ENCODE data around the gene NEURL1. TPM values are rescaled to one million over a fixed set of nuclear protein-coding genes. Genes with fewer than 3 reads are reported as not detected.

NEURL1 gene
- total and polyA plus RNA-seq, 4 donors: 0.14 to 2.0 (median 0.74) TPM

DNA sequence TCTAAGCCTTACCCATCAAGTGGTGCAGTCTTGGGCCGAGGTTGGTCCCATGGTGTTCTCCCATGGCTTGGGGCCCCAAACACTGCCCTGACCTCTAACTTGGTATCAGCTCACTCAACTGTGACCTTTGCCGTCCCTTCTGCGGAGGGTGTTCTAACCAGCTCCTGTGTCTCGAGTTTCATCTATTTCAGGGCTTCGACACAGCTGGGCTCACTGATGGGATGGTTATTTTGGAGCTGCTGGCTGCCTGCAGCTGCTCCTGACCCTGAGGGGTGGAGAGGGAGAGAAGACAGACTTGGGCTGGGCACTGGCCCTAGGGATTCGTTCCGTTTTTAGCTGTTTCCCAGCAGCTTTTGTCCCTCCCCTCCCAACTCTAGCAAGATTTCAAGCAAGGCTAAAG is 86.9 kb downstream of the NEURL1 start:
- 69 to 86% methylated on average over 7 of the region's 7 CpGs for WGBS, 2 donors
- H3K27ac ChIP-seq (ENCODE audit: low read depth in 1 of 2, low read length in 1 of 2): no peak overlapping the region
- H3K4me3 ChIP-seq: no peak overlapping the region
- no peak for ATAC-seq (ENCODE audit: insufficient read depth, low FRiP score)
- peaks cover 0 to 8% (median 3%) of the 10 kb centered on the region in 3 donors for H3K27me3 ChIP-seq (ENCODE audit: control insufficient read depth in 3 of 3, insufficient read depth in 3 of 3, low read length in 2 of 3)
- H3K4me1 ChIP-seq (ENCODE audit: control insufficient read depth in 5 of 5, insufficient read depth in 5 of 5, low read length in 5 of 5): peaks cover 0 to 12% (median 4%) of the 10 kb centered on the region in 5 donors
- peaks cover 0 to 3% (median 0%) of the 10 kb centered on the region in 4 donors for H3K9me3 ChIP-seq (ENCODE audit: control insufficient read depth in 4 of 4, insufficient read depth in 3 of 4, low read length in 3 of 4)
- DNase-seq: peak in 1 of 3 donors; percentile 41
- H3K9ac ChIP-seq (ENCODE audit: insufficient read depth in 1 of 2, low read length in 2 of 2): no peak overlapping the region
- H3K36me3 ChIP-seq (ENCODE audit: control insufficient read depth in 4 of 4, insufficient read depth in 4 of 4, low read length in 4 of 4): no peaks in the 10 kb centered on the region
- TF ChIP-seq, protein P1, sequence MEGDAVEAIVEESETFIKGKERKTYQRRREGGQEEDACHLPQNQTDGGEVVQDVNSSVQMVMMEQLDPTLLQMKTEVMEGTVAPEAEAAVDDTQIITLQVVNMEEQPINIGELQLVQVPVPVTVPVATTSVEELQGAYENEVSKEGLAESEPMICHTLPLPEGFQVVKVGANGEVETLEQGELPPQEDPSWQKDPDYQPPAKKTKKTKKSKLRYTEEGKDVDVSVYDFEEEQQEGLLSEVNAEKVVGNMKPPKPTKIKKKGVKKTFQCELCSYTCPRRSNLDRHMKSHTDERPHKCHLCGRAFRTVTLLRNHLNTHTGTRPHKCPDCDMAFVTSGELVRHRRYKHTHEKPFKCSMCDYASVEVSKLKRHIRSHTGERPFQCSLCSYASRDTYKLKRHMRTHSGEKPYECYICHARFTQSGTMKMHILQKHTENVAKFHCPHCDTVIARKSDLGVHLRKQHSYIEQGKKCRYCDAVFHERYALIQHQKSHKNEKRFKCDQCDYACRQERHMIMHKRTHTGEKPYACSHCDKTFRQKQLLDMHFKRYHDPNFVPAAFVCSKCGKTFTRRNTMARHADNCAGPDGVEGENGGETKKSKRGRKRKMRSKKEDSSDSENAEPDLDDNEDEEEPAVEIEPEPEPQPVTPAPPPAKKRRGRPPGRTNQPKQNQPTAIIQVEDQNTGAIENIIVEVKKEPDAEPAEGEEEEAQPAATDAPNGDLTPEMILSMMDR (IDR thresholded peaks at IDR 0.05; ENCODE audit: control extremely low read depth, extremely low read depth): no peak

DNA sequence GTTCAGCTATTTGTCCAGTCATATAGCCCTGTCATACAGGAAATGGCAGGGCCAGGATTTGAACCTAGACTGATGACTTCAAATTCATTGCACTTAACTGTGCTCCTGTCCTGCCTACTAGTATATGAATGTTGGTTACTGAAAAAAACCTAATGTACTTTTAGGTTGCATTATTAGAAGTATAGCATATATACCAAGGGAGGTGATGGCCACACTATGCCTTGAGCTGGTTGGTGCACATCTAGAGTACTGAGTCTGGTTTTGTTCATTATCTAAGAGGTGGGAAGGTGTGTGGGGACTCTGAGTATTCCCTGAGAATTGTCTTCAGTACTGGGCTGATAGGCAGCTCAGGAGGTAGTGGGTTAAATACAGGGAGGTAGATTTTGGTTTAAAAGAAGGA is 88.0 kb downstream of the NEURL1 start:
- Histone ChIP-seq H3K9me3 (ENCODE audit: control insufficient read depth in 4 of 4, insufficient read depth in 3 of 4, low read length in 3 of 4) (peaks cover 0 to 3% (median 0%) of the 10 kb centered on the region in 4 donors), H3K4me1 (ENCODE audit: control insufficient read depth in 5 of 5, insufficient read depth in 5 of 5, low read length in 5 of 5) (peaks cover 0 to 12% (median 4%) of the 10 kb centered on the region in 5 donors), H3K36me3 (ENCODE audit: control insufficient read depth in 4 of 4, insufficient read depth in 4 of 4, low read length in 4 of 4) (no peaks in the 10 kb centered on the region), H3K27ac (ENCODE audit: low read depth in 1 of 2, low read length in 1 of 2) (no peak overlapping the region), H3K4me3 (no peak overlapping the region), H3K9ac (ENCODE audit: insufficient read depth in 1 of 2, low read length in 2 of 2) (no peak overlapping the region), H3K27me3 (ENCODE audit: control insufficient read depth in 3 of 3, insufficient read depth in 3 of 3, low read length in 2 of 3) (peaks cover 0 to 8% (median 3%) of the 10 kb centered on the region in 3 donors)
- ATAC-seq (ENCODE audit: insufficient read depth, low FRiP score) (no peak), DNase-seq (no peak)
- TF ChIP-seq, protein P1 (IDR thresholded peaks at IDR 0.05; ENCODE audit: control extremely low read depth, extremely low read depth): no peak

DNA sequence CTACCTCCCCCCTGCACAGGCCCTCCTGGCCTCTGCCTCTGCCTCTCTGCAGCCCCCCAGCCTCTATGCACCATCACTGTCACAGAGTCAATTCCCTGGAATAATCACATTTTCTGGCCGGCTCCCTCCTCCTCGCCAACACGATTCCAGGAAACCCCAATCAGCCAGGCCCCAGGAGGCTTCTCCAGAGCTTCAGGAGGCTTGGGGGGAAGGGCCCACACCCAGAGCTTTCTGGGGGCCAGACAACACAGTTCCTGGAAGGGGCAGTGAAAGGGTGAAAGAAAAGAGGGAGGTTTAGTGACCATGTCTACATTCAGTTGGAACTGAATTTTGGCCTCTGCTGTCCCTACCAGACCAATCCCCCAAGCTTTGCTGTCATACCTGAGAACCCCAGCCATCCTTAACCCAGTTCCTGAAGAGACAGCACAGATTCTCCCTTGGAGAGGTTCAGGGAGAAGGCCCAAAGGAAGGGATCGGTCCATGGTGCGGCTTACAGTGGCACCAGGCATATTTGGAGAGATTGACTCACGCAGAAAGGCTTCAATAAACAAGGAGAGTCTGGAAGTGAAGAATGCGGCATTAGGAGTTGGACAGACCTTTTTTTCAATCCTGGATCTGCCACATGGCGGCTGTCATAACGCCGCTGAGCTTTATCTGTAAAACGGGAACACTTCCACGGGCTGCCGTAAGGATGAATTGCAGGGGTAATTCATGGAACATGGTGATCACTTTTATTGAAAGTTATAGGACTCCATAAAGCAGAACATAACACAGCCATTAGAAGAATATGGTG is 89.0 kb downstream of the NEURL1 start:
- H3K27me3 ChIP-seq (ENCODE audit: control insufficient read depth in 3 of 3, insufficient read depth in 3 of 3, low read length in 2 of 3): peaks cover 0 to 8% (median 3%) of the 10 kb centered on the region in 3 donors
- H3K4me1 ChIP-seq (ENCODE audit: control insufficient read depth in 5 of 5, insufficient read depth in 5 of 5, low read length in 5 of 5): peaks cover 0 to 10% (median 4%) of the 10 kb centered on the region in 5 donors
- TF ChIP-seq, protein P1 (IDR thresholded peaks at IDR 0.05; ENCODE audit: control extremely low read depth, extremely low read depth): no peak
- ATAC-seq (ENCODE audit: insufficient read depth, low FRiP score) (no peak), DNase-seq (no peak)
- peaks cover 0 to 3% (median 0%) of the 10 kb centered on the region in 4 donors for H3K9me3 ChIP-seq (ENCODE audit: control insufficient read depth in 4 of 4, insufficient read depth in 3 of 4, low read length in 3 of 4)
- WGBS, 2 donors: 92 to 97% methylated on average over 13 of the region's 13 CpGs
- H3K36me3 ChIP-seq (ENCODE audit: control insufficient read depth in 4 of 4, insufficient read depth in 4 of 4, low read length in 4 of 4): no peaks in the 10 kb centered on the region
- H3K27ac ChIP-seq (ENCODE audit: low read depth in 1 of 2, low read length in 1 of 2): no peak overlapping the region
- no peak overlapping the region for H3K4me3 ChIP-seq
- H3K9ac ChIP-seq (ENCODE audit: insufficient read depth in 1 of 2, low read length in 2 of 2): no peak overlapping the region
